Glutamatergic neuron (in vitro differentiated cells): ENCODE results near the gene RAET1E. TPM values are rescaled to one million over a fixed set of nuclear protein-coding genes. Genes with fewer than 3 reads are reported as not detected.
A peak's percentile ranks its signal among the peaks of the same experiment; 100 is the strongest.

ENCODE experiments used
- DNase-seq: peaks from one replicate; pipeline ENCODE4 v3.0.0; 2022
- H3K27ac Mint-ChIP-seq: one replicate; pipeline ENCODE4 v1.8.0; 2020; ENCODE audit warnings: mild to moderate bottlenecking, mixed read lengths, inconsistent platforms; ENCODE audit not compliant: unreplicated experiment
- H3K27me3 Mint-ChIP-seq: one replicate; pipeline ENCODE4 v1.8.0; 2020; ENCODE audit warnings: mild to moderate bottlenecking, moderate library complexity, mixed read lengths, inconsistent platforms; ENCODE audit not compliant: unreplicated experiment
- H3K36me3 Mint-ChIP-seq: one replicate; pipeline ENCODE4 v1.8.0; 2020; ENCODE audit warnings: mild to moderate bottlenecking, mixed read lengths, inconsistent platforms; ENCODE audit not compliant: unreplicated experiment
- H3K4me1 Mint-ChIP-seq: one replicate; pipeline ENCODE4 v1.8.0; 2020; ENCODE audit warnings: mild to moderate bottlenecking, low read depth, mixed read lengths, inconsistent platforms; ENCODE audit not compliant: unreplicated experiment
- H3K4me3 Mint-ChIP-seq: one replicate; pipeline ENCODE4 v1.8.0; 2020; ENCODE audit warnings: mild to moderate bottlenecking, mixed read lengths, inconsistent platforms; ENCODE audit not compliant: unreplicated experiment
- H3K9me3 Mint-ChIP-seq: one replicate; pipeline ENCODE4 v1.8.0; 2020; ENCODE audit warnings: mild to moderate bottlenecking, moderate library complexity, mixed read lengths, inconsistent platforms; ENCODE audit not compliant: unreplicated experiment
- CTCF ChIP-seq: fragments of 200-600 bp; sonication (generic); IDR thresholded peaks from one replicate; pipeline ENCODE4 v1.5.0; 2021; ENCODE audit not compliant: partially characterized antibody, unreplicated experiment
- total RNA-seq: library from RNA; stranded (reverse); fragmentation: NEBNext Ultra II Directional; extraction: Animal tissue kit (Norgen Biotek cat#: 25700); gene quantifications from one replicate; pipeline ENCODE4 v1.2.1, GENCODE V29; 2021; ENCODE audit not compliant: unreplicated experiment

RAET1E gene
- total RNA-seq, 1 donor from 2014 or later, result not detected

DNA sequence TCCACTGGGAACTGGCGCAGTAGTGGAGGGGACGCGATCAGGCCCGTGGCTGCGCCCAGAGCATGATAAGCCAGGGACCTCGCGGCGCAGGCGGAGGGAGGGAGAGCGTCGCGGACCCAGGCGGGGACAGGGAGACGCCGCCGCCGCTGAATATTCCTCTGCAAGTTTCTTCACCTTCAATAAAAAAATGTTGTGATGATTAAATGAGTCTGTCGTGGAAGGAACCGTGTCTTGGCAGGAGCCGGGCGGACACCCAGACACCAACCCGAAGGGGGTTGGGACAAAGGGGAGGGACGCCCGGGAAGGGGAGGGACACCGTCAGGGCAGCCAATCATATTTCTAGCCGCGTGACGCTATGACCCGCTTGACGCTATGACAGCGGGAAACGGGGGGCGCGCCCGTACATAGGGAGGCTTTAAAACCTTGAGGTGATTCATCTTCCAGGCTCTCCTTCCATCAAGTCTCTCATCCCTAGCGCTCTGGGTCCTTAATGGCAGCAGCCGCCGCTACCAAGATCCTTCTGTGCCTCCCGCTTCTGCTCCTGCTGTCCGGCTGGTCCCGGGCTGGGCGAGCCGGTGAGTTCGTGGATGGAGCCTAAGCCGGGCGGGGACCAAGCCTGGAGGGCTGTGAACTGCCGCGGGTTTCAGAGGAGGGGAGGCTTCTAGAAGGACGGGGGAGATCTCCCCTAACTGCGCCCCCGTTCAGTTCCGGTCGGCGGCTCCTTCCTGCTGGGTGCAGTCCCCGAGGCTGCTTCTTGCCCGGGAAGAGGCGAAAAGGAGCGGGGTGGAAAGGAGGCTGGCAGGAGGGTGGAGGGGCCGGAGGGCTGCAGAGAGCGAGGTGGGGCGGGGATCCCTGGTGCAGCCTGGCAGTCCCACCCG, 43.9 kb upstream of the RAET1E start, which contains the start of gene ULBP2:
TSS of gene ULBP2 (plus strand) at position 432 of the 878 bp plus-strand sequence. CDS start at position 491, 59 bp downstream.
- H3K27ac Mint-ChIP-seq, result peak within 1 kb of the TSS; percentile 70
- no peaks in the 10 kb centered on the region for H3K36me3 Mint-ChIP-seq
- peak within 1 kb of the TSS; percentile 93 for H3K4me3 Mint-ChIP-seq
- TF ChIP-seq CTCF, result no peak
- DNase-seq, result peak; percentile 80
- H3K9me3 Mint-ChIP-seq, result no peaks in the 10 kb centered on the region
- H3K4me1 Mint-ChIP-seq, result peaks cover 3% of the 10 kb centered on the region
- H3K27me3 Mint-ChIP-seq, result peaks cover 33% of the 10 kb centered on the region

GRCh38 chr6:149940672-149940982, 42.7 kb upstream of the RAET1E start:
- no peak for DNase-seq
- peak overlapping the region; percentile 60 for H3K4me3 Mint-ChIP-seq

DNA sequence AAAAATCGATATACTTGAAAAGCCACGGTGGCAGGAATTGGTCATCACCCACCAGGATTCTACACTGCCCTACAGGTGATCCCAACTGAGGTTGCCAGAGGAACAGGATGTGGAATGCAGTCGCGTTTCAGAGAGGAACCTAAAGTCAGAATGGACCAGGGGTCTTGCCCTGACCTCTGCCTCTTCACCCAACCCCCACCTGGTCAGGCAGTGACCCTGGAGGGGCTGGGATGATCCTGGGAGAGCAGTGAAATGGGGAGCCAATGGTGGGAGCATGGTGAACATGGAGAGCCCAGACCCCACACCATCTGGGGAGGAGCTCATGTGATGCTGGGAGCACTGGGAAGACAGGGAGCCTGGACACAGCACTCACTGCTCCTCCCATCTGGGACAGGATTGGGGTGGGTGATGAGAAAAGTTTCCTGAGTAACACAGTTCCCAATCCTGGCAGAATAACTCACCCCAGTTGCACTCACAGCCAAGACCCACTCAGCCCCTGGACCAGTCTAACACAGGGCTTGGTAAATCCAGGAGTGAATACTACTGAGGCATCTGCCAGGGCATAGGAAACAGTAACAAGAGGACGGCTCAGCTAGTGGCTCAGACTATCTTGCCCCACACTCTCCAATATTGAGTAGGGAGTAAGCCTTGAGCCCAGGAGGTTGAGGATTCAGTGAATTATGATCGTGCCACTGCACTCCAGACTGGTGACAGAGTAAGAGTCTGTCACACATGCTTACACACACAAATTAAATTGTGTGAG, 42.2 kb upstream of the RAET1E start:
- Mint-ChIP-seq H3K9me3 (no peaks in the 10 kb centered on the region), H3K27me3 (peaks cover 35% of the 10 kb centered on the region), H3K4me3 (peak overlapping the region; percentile 60), H3K27ac (peak overlapping the region; percentile 22), H3K36me3 (no peaks in the 10 kb centered on the region), H3K4me1 (peaks cover 3% of the 10 kb centered on the region)
- DNase-seq, result no peak
- TF ChIP-seq CTCF, result no peak

More at GRCh38 chr6:149940672-149940982, 42.7 kb upstream of the RAET1E start:
- H3K27me3 Mint-ChIP-seq, result peaks cover 35% of the 10 kb centered on the region
- H3K27ac Mint-ChIP-seq, result peak overlapping the region; percentile 22
- H3K36me3 Mint-ChIP-seq, result no peaks in the 10 kb centered on the region
- no peak for TF ChIP-seq CTCF
- peaks cover 3% of the 10 kb centered on the region for H3K4me1 Mint-ChIP-seq
- H3K9me3 Mint-ChIP-seq, result no peaks in the 10 kb centered on the region

DNA sequence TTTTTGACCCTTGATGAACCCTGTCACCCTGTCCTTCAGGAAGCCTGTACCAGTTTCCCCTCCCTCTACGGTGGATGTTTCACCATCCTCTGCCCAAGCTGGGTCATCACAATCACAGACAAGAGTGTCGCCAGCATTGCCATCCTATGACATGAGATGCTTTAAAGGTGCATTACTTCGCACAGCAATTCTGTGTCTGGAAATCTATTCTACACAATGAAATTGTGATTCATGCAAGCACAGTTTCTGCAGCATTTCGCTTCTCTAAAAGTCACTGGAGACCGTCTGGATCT, 41.4 kb upstream of the RAET1E start:
- Mint-ChIP-seq H3K36me3 (no peaks in the 10 kb centered on the region), H3K9me3 (peaks cover under 1% of the 10 kb centered on the region), H3K4me1 (peaks cover 3% of the 10 kb centered on the region), H3K4me3 (peak overlapping the region; percentile 83), H3K27me3 (peaks cover 40% of the 10 kb centered on the region), H3K27ac (no peak overlapping the region)
- no peak for TF ChIP-seq CTCF
- DNase-seq, result no peak
